Esophagus mucosa (tissue), 1 donor: ENCODE measurements around the gene COQ2. TPM values are rescaled to one million over a fixed set of nuclear protein-coding genes. Genes with fewer than 3 reads are reported as not detected.

Experiments
- ATAC-seq: fragments of 200-7000 bp; cut with Tn5 transposase; one replicate; pipeline ENCODE4 v1.9.1; 2020
- total RNA-seq: library from RNA; stranded (reverse); gene quantifications from one replicate; pipeline ENCODE4 v1.2.4, GENCODE V29; 2023
- donor health status: DM: yes; HTN: yes; CAD: no.

The COQ2 gene
- total RNA-seq, 1 donor from 2014 or later: 16.7 TPM

GRCh38 chr4:83216959-83217683 is 67.5 kb downstream of the COQ2 start:
- no peak for ATAC-seq

- ATAC-seq: no peak
Observed at GRCh38 chr4:83214079-83214478, 70.5 kb downstream of the COQ2 start.

Other genes starting within 250 kb of the COQ2 start
- 24.6 TPM for gene COPS4, start 249.6 kb downstream of the COQ2 start, total RNA-seq
- gene PLAC8, start 170.1 kb downstream of the COQ2 start, total RNA-seq: 11.2 TPM
- 15.4 TPM for gene HPSE, start 50.0 kb upstream of the COQ2 start, total RNA-seq
- gene HELQ, start 171.0 kb upstream of the COQ2 start, total RNA-seq: 8.0 TPM
- gene MRPS18C, start 171.3 kb upstream of the COQ2 start, total RNA-seq: 51.4 TPM
- gene ABRAXAS1, start 200.3 kb upstream of the COQ2 start, total RNA-seq: 5.9 TPM